ENCODE measurements around the gene CD93.

The CD93 gene

GRCh38 chr20:23039136-23039875, 46.8 kb downstream of the CD93 start:
- no peak for TF ChIP-seq REST (IDR thresholded peaks at IDR 0.05; ENCODE audit: insufficient read depth in 1 of 2, low read depth in 2 of 2, low read length in 2 of 2)
- TF ChIP-seq POLR2AphosphoS5 (IDR thresholded peaks at IDR 0.05; ENCODE audit: low read depth, low read length): no peak
- TF ChIP-seq FOXP2 (optimal IDR thresholded peaks at IDR 0.05; ENCODE audit: borderline replicate concordance, extremely low read depth, extremely low read length, insufficient read depth): no peak
- TF ChIP-seq SIN3A (IDR thresholded peaks at IDR 0.05; ENCODE audit: borderline replicate concordance, insufficient read depth, low read length): no peak
- no peak for TF ChIP-seq TAF1 (IDR thresholded peaks at IDR 0.05; ENCODE audit: borderline replicate concordance, insufficient read depth, low read length)

- no peak for TF ChIP-seq FOXP2 (optimal IDR thresholded peaks at IDR 0.05; ENCODE audit: borderline replicate concordance, extremely low read depth, extremely low read length, insufficient read depth)
- no peak for TF ChIP-seq POLR2AphosphoS5 (IDR thresholded peaks at IDR 0.05; ENCODE audit: low read depth, low read length)
- TF ChIP-seq SIN3A (IDR thresholded peaks at IDR 0.05; ENCODE audit: borderline replicate concordance, insufficient read depth, low read length): no peak
- TF ChIP-seq TAF1 (IDR thresholded peaks at IDR 0.05; ENCODE audit: borderline replicate concordance, insufficient read depth, low read length): no peak
- TF ChIP-seq REST (IDR thresholded peaks at IDR 0.05; ENCODE audit: insufficient read depth in 1 of 2, low read depth in 2 of 2, low read length in 2 of 2): no peak
Observed at GRCh38 chr20:23037017-23037481, 49.1 kb downstream of the CD93 start.

GRCh38 chr20:23036371-23036770, 49.8 kb downstream of the CD93 start:
- no peak for TF ChIP-seq SIN3A (IDR thresholded peaks at IDR 0.05; ENCODE audit: borderline replicate concordance, insufficient read depth, low read length)
- TF ChIP-seq FOXP2 (optimal IDR thresholded peaks at IDR 0.05; ENCODE audit: borderline replicate concordance, extremely low read depth, extremely low read length, insufficient read depth): no peak
- TF ChIP-seq REST (IDR thresholded peaks at IDR 0.05; ENCODE audit: insufficient read depth in 1 of 2, low read depth in 2 of 2, low read length in 2 of 2): no peak
- TF ChIP-seq TAF1 (IDR thresholded peaks at IDR 0.05; ENCODE audit: borderline replicate concordance, insufficient read depth, low read length): no peak
- TF ChIP-seq POLR2AphosphoS5 (IDR thresholded peaks at IDR 0.05; ENCODE audit: low read depth, low read length): no peak

GRCh38 chr20:23035731-23036130, 50.4 kb downstream of the CD93 start:
- no peak for TF ChIP-seq SIN3A (IDR thresholded peaks at IDR 0.05; ENCODE audit: borderline replicate concordance, insufficient read depth, low read length)
- no peak for TF ChIP-seq REST (IDR thresholded peaks at IDR 0.05; ENCODE audit: insufficient read depth in 1 of 2, low read depth in 2 of 2, low read length in 2 of 2)
